ENCODE data around the gene TRAF3IP3. TPM values are rescaled to one million over a fixed set of nuclear protein-coding genes. Genes with fewer than 3 reads are reported as not detected.

The TRAF3IP3 gene
- total and polyA plus RNA-seq, 3 experiments from 2014 or later: 193 to 414 (median 209) TPM

DNA sequence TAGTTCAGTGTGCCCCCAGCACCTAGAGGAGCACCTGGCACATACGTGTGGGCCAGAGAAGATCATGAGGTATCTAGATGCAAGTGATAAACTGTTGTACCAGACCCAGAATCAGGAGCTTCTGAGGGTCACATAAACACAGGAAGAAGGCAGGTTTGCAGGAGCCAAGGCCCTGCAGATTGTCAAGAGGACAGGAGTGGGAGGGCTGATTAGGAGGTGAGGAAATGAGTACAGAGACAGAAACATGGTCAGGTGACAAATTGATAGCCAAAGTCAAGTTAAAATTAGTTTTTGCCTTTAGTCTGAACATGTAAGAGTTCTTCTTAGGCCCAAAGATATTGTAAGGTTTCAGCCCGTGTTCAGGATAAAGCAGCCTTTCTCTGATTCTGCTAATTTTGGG lies 14.0 kb upstream of the TRAF3IP3 start:
- POLR2A ChIA-PET: no interaction called here
- Mint-ChIP-seq H3K36me3 (peaks cover 0 to 7% (median 2%) of the 10 kb centered on the region in 3 donors), H3K4me1 (peaks cover 4 to 9% (median 5%) of the 10 kb centered on the region in 3 donors), H3K27ac (peak overlapping the region in 2 of 8 donors; percentile 18 to 71), H3K9me3 (no peaks in the 10 kb centered on the region), H3K27me3 (peaks cover 0 to 6% of the 10 kb centered on the region in 2 donors), H3K4me3 (no peak overlapping the region)
- CTCF ChIA-PET: no interaction called here
- Histone ChIP-seq H3K27me3 (ENCODE audit: insufficient read depth, low read length, poor library complexity, severe bottlenecking) (no peaks in the 10 kb centered on the region), H3K27ac (ENCODE audit: low read depth, low read length) (no peak overlapping the region), H3K36me3 (ENCODE audit: insufficient read depth, low read length) (no peaks in the 10 kb centered on the region), H3K4me3 (ENCODE audit: low read length) (no peak overlapping the region), H3K9me3 (ENCODE audit: low read length) (no peaks in the 10 kb centered on the region), H3K4me1 (ENCODE audit: insufficient read depth, low read length) (peaks cover 2% of the 10 kb centered on the region)
- no peak for DNase-seq

DNA sequence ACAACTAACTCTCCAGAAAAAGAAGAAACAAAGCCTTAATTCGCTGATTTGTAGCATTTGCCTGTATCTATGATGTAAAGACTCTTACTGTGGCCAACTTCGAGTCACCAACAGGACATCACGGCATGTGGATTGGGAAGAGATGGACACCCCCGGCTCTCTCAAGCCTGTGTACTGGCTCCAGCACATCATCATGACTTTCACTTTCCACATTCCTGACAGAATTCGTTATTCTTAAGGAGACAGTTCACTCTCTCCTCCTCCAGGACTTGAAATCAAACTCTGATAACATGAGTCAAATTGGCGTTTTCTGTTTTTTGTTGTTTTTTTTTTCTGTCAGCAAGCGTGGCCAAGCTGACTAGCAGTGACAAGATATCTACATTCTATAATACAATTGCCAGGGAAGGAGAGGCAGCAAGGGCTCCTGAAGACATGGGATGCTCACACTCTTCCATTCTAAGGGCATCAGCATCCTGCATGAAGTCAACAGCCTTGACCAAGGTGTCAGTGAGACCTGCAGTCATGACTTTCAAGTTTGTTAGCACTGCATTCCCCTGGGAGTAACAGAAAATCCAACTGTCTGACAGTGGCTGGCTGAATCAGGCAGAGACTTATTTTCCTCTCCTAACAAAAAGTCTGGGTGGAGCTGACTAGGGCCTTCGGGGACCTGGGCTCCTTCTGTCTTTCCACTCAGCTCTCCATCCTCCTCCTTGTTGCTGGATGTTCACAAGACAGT lies 13.3 kb upstream of the TRAF3IP3 start:
- CTCF ChIA-PET: interaction anchor here (17.1 kb wide), 1 partner anchor 20 kb away, joined by 255 read pairs; the partner anchor contains the start of gene TRAF3IP3

DNA sequence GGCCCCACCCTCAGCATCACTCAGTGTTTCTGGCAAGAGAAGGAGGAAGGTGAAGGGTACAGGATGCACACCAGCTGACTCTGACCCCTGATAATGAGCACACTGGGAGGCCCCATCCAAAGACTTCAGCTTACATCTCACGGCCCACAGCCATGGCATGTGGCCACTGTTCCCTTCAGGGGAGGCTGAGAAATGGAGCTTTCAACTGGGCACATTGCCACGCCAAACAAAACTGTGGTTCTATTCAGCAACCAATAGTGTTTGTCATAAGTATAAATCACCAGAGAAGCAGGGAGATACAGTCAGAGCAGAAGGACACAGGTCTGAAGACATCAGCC lies 12.7 kb upstream of the TRAF3IP3 start:
- Mint-ChIP-seq H3K4me3 (no peak overlapping the region), H3K4me1 (peaks cover 14 to 21% (median 15%) of the 10 kb centered on the region in 3 donors), H3K27ac (peak overlapping the region in 2 of 8 donors; percentile 14 to 44), H3K9me3 (no peaks in the 10 kb centered on the region), H3K27me3 (peaks cover 0 to 6% of the 10 kb centered on the region in 2 donors), H3K36me3 (peaks cover 0 to 7% (median 2%) of the 10 kb centered on the region in 3 donors)
- Histone ChIP-seq H3K27ac (ENCODE audit: low read depth, low read length) (no peak overlapping the region), H3K4me1 (ENCODE audit: insufficient read depth, low read length) (peaks cover 13% of the 10 kb centered on the region), H3K4me3 (ENCODE audit: low read length) (no peak overlapping the region), H3K9me3 (ENCODE audit: low read length) (no peaks in the 10 kb centered on the region), H3K27me3 (ENCODE audit: insufficient read depth, low read length, poor library complexity, severe bottlenecking) (no peaks in the 10 kb centered on the region), H3K36me3 (ENCODE audit: insufficient read depth, low read length) (no peaks in the 10 kb centered on the region)
- DNase-seq: no peak
- POLR2A ChIA-PET: interaction anchor here (0.7 kb wide), 1 partner anchor 75 kb away, joined by 3 read pairs; no protein-coding TSS in a partner anchor
- CTCF ChIA-PET: interaction anchor here (17.1 kb wide), 1 partner anchor 19 kb away, joined by 255 read pairs; the partner anchor contains the start of gene TRAF3IP3

More for the DNA sequence above, 13.3 kb upstream of the TRAF3IP3 start:
- Histone ChIP-seq H3K36me3 (ENCODE audit: insufficient read depth, low read length) (no peaks in the 10 kb centered on the region), H3K9me3 (ENCODE audit: low read length) (no peaks in the 10 kb centered on the region), H3K27me3 (ENCODE audit: insufficient read depth, low read length, poor library complexity, severe bottlenecking) (no peaks in the 10 kb centered on the region), H3K27ac (ENCODE audit: low read depth, low read length) (no peak overlapping the region), H3K4me1 (ENCODE audit: insufficient read depth, low read length) (peaks cover 9% of the 10 kb centered on the region), H3K4me3 (ENCODE audit: low read length) (no peak overlapping the region)
- Mint-ChIP-seq H3K36me3 (peaks cover 0 to 7% (median 2%) of the 10 kb centered on the region in 3 donors), H3K27ac (peak overlapping the region in 1 of 8 donors; percentile 14), H3K9me3 (no peaks in the 10 kb centered on the region), H3K4me1 (peaks cover 9 to 16% (median 10%) of the 10 kb centered on the region in 3 donors), H3K27me3 (peaks cover 0 to 6% of the 10 kb centered on the region in 2 donors), H3K4me3 (no peak overlapping the region)
- POLR2A ChIA-PET: interaction anchor here (0.7 kb wide), 1 partner anchor 75 kb away, joined by 3 read pairs; no protein-coding TSS in a partner anchor
- no peak for DNase-seq

DNA sequence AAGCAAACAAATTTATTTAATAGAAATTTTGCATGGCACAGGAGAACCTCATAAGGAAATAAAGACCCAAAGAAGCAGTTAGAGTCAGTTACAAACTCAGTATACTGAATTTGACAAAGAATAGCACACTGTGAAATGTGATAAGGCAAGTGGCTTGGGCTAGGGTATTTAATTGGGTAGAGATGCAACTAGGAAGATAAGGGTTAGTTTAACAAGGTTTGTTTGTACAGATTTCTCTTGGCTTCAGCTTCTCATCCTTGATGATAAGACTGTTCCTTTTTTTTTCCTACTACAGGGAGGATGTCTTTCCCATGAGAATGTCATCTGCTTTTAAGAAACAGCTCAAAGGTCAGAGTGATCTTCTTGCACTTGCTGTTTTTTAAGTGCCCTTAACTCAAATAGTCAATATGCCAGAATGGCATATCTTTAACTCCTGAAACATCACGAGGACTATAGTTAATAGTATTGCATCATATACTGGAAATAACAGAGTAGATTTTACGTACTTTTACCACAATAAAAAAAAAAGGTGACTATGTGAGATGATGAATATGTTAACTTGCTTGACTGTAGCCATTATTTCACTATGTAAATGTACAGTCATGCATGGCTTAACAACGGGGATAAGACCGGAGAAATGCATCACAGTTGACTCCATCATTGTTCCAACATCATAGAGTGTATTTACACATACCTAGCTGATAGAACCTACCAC lies 9.2 kb upstream of the TRAF3IP3 start:
- Mint-ChIP-seq H3K36me3 (peaks cover 0 to 3% (median 3%) of the 10 kb centered on the region in 3 donors), H3K4me3 (peak overlapping the region in 1 of 7 donors; percentile 31), H3K4me1 (peaks cover 42 to 55% (median 45%) of the 10 kb centered on the region in 3 donors), H3K9me3 (no peaks in the 10 kb centered on the region), H3K27me3 (no peaks in the 10 kb centered on the region), H3K27ac (peak overlapping the region in 7 of 8 donors; percentile 36 to 97 (median 65))
- H3K36me3 ChIP-seq (ENCODE audit: insufficient read depth, low read length): no peaks in the 10 kb centered on the region
- no peak for DNase-seq
- no peaks in the 10 kb centered on the region for H3K27me3 ChIP-seq (ENCODE audit: insufficient read depth, low read length, poor library complexity, severe bottlenecking)
- peaks cover 43% of the 10 kb centered on the region for H3K4me1 ChIP-seq (ENCODE audit: insufficient read depth, low read length)
- no peak overlapping the region for H3K4me3 ChIP-seq (ENCODE audit: low read length)
- no peaks in the 10 kb centered on the region for H3K9me3 ChIP-seq (ENCODE audit: low read length)
- ChIA-PET POLR2A (no interaction called here), CTCF (interaction anchor here (0.7 to 17.1 kb wide), 3 partner anchors 16 to 179 kb away, joined by 3 to 255 read pairs (median 4); partner anchors contain the start of gene TRAF3IP3)
- no peak overlapping the region for H3K27ac ChIP-seq (ENCODE audit: low read depth, low read length)

DNA sequence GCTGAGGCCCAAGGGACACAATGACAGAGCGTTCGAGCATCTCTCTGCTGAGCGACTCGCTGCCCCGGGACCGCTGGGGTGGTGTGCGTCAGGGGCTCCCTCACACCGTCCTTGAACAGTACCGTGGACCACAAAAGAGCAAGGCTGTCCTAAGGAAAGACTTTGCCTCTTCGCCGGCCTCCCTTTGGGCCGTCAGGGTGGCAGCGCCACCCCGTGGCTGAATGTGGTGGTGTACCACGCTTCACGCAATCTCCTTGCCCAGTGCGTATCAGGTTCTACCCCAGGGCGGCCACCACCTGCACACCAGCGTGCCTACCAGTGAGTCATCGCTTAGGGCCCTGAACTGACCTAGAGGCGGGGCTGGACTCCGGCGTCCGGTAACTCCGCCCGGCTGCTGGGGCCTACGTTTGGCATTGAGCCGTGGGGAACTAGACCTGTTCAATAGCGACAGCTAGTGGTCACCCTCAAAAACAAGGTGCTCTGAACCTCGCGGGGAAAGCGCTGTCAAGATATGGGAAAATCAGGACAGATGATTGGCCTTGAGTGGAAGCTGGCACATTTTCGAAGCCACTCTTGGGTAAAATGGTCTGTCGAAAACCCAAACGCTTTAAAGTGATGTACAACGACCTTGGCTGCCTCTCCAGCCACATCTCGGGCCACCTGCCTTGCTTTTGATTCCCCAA lies 8.1 kb upstream of the TRAF3IP3 start:
- Histone ChIP-seq H3K9me3 (ENCODE audit: low read length) (no peaks in the 10 kb centered on the region), H3K4me1 (ENCODE audit: insufficient read depth, low read length) (peaks cover 54% of the 10 kb centered on the region), H3K4me3 (ENCODE audit: low read length) (peak overlapping the region; percentile 76), H3K27me3 (ENCODE audit: insufficient read depth, low read length, poor library complexity, severe bottlenecking) (no peaks in the 10 kb centered on the region), H3K36me3 (ENCODE audit: insufficient read depth, low read length) (no peaks in the 10 kb centered on the region), H3K27ac (ENCODE audit: low read depth, low read length) (peak overlapping the region; percentile 43)
- CTCF ChIA-PET: interaction anchor here (0.7 to 17.1 kb wide), 24 partner anchors 11 to 186 kb away, joined by 3 to 255 read pairs (median 4); partner anchors contain the start of genes C1orf74, IRF6, TRAF3IP3 and UTP25
- peak overlapping the region; percentile 83 to 97 (median 88) for H3K27ac Mint-ChIP-seq
- DNase-seq: peak; percentile 71 to 87 (median 82)
- peaks cover 0 to 6% (median 0%) of the 10 kb centered on the region in 3 donors for H3K36me3 Mint-ChIP-seq
- no peaks in the 10 kb centered on the region for H3K9me3 Mint-ChIP-seq
- H3K4me1 Mint-ChIP-seq: peaks cover 47 to 60% (median 53%) of the 10 kb centered on the region in 3 donors
- H3K27me3 Mint-ChIP-seq: no peaks in the 10 kb centered on the region
- POLR2A ChIA-PET: interaction anchor here (2.6 kb wide), 1 partner anchor 21 kb away, joined by 20 read pairs; no protein-coding TSS in a partner anchor
- H3K4me3 Mint-ChIP-seq: peak overlapping the region; percentile 75 to 92 (median 86)

DNA sequence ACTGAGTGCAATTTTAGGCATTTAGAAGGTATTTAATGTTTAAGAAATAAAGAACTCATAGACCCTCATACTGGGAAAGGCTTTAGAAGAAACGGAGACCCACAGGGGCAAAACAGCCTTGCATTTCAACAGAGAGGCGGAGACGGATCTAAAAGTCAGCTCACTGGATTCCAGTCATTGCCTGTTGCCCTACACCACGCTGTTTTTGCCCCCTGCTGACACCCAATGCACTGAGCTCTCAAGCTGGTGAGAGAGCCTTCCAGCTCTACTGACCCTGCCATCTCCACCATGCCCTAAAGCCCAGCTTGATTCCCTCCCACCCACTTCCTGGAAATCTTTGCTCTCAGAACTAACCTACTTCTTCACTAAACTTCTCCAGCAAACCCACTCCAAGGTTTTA lies 7.2 kb upstream of the TRAF3IP3 start:
- Mint-ChIP-seq H3K27me3 (no peaks in the 10 kb centered on the region), H3K4me3 (peak overlapping the region; percentile 75 to 92 (median 86)), H3K27ac (peak overlapping the region; percentile 83 to 97 (median 88)), H3K36me3 (peaks cover 0 to 5% (median 0%) of the 10 kb centered on the region in 3 donors), H3K9me3 (no peaks in the 10 kb centered on the region), H3K4me1 (peaks cover 50 to 65% (median 62%) of the 10 kb centered on the region in 3 donors)
- no peak for DNase-seq
- H3K4me1 ChIP-seq (ENCODE audit: insufficient read depth, low read length): peaks cover 63% of the 10 kb centered on the region
- no peaks in the 10 kb centered on the region for H3K9me3 ChIP-seq (ENCODE audit: low read length)
- H3K4me3 ChIP-seq (ENCODE audit: low read length): peak overlapping the region; percentile 8
- H3K27me3 ChIP-seq (ENCODE audit: insufficient read depth, low read length, poor library complexity, severe bottlenecking): no peaks in the 10 kb centered on the region
- H3K27ac ChIP-seq (ENCODE audit: low read depth, low read length): no peak overlapping the region
- POLR2A ChIA-PET: interaction anchor here (2.6 kb wide), 1 partner anchor 20 kb away, joined by 20 read pairs; no protein-coding TSS in a partner anchor
- H3K36me3 ChIP-seq (ENCODE audit: insufficient read depth, low read length): no peaks in the 10 kb centered on the region
- CTCF ChIA-PET: interaction anchor here (0.7 to 17.1 kb wide), 22 partner anchors 12 to 187 kb away, joined by 3 to 255 read pairs (median 4); partner anchors contain the start of genes C1orf74, IRF6, TRAF3IP3 and UTP25

DNA sequence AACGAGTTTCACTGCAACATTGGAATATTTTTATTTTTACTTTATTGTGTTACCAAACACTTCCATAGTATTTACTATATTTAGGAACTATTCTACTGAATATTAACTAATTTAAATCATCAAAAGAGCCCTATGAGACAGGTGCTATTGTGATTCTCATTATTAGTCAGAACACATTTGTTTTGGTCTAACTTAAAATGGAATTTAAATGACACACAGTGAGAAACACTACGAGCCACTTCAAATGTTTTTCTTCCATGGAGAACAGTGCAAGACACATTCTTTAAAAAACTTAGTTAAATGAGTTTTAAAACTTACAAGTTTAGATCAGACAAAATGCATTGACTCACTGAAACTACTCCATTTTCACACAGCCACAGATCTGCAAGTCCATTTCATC lies 6.6 kb upstream of the TRAF3IP3 start:
- H3K4me3 Mint-ChIP-seq: peak overlapping the region in 5 of 7 donors; percentile 0 to 50 (median 37)
- H3K4me1 ChIP-seq (ENCODE audit: insufficient read depth, low read length): peaks cover 68% of the 10 kb centered on the region
- H3K27me3 ChIP-seq (ENCODE audit: insufficient read depth, low read length, poor library complexity, severe bottlenecking): no peaks in the 10 kb centered on the region
- H3K4me1 Mint-ChIP-seq: peaks cover 54 to 71% (median 68%) of the 10 kb centered on the region in 3 donors
- H3K36me3 ChIP-seq (ENCODE audit: insufficient read depth, low read length): no peaks in the 10 kb centered on the region
- H3K9me3 ChIP-seq (ENCODE audit: low read length): no peaks in the 10 kb centered on the region
- no peak overlapping the region for H3K27ac ChIP-seq (ENCODE audit: low read depth, low read length)
- DNase-seq: no peak
- H3K36me3 Mint-ChIP-seq: peaks cover 0 to 4% (median 0%) of the 10 kb centered on the region in 3 donors
- no peak overlapping the region for H3K4me3 ChIP-seq (ENCODE audit: low read length)
- POLR2A ChIA-PET: interaction anchor here (2.6 kb wide), 1 partner anchor 19 kb away, joined by 20 read pairs; no protein-coding TSS in a partner anchor
- no peaks in the 10 kb centered on the region for H3K9me3 Mint-ChIP-seq
- CTCF ChIA-PET: interaction anchor here (0.9 to 17.1 kb wide), 9 partner anchors 12 to 79 kb away, joined by 3 to 255 read pairs (median 4); partner anchors contain the start of genes C1orf74, IRF6, TRAF3IP3 and UTP25
- H3K27ac Mint-ChIP-seq: peak overlapping the region; percentile 14 to 79 (median 57)
- H3K27me3 Mint-ChIP-seq: no peaks in the 10 kb centered on the region

Measured in CD8-positive, alpha-beta memory T cell (primary cell).